Measurements from ENCODE around the gene IRF8.

The IRF8 gene

GRCh38 chr16:85963753-85964285 is 64.9 kb downstream of the IRF8 start:
- no peak for DNase-seq

GRCh38 chr16:85965125-85965524 is 66.2 kb downstream of the IRF8 start:
- DNase-seq, result no peak

GRCh38 chr16:85967111-85967510 is 68.1 kb downstream of the IRF8 start:
- DNase-seq, result no peak

GRCh38 chr16:85968041-85968920 is 69.3 kb downstream of the IRF8 start:
- no peak for DNase-seq

- DNase-seq, result no peak
Measured at GRCh38 chr16:85969159-85969558, 70.2 kb downstream of the IRF8 start.

GRCh38 chr16:85969591-85969990 is 70.6 kb downstream of the IRF8 start:
- no peak for DNase-seq

GRCh38 chr16:85970016-85970733 is 71.2 kb downstream of the IRF8 start:
- DNase-seq, result no peak

GRCh38 chr16:85970738-85971137 is 71.8 kb downstream of the IRF8 start:
- DNase-seq, result no peak

All from GF-D8 (cell line).